Measurements from ENCODE around the gene PPP1R26.
"Not testable (repeated sequence)": the region's sequence is repeated elsewhere in the genome, so short reads cannot be mapped to it uniquely, and the experiment has no call there.

PPP1R26 gene, protein sequence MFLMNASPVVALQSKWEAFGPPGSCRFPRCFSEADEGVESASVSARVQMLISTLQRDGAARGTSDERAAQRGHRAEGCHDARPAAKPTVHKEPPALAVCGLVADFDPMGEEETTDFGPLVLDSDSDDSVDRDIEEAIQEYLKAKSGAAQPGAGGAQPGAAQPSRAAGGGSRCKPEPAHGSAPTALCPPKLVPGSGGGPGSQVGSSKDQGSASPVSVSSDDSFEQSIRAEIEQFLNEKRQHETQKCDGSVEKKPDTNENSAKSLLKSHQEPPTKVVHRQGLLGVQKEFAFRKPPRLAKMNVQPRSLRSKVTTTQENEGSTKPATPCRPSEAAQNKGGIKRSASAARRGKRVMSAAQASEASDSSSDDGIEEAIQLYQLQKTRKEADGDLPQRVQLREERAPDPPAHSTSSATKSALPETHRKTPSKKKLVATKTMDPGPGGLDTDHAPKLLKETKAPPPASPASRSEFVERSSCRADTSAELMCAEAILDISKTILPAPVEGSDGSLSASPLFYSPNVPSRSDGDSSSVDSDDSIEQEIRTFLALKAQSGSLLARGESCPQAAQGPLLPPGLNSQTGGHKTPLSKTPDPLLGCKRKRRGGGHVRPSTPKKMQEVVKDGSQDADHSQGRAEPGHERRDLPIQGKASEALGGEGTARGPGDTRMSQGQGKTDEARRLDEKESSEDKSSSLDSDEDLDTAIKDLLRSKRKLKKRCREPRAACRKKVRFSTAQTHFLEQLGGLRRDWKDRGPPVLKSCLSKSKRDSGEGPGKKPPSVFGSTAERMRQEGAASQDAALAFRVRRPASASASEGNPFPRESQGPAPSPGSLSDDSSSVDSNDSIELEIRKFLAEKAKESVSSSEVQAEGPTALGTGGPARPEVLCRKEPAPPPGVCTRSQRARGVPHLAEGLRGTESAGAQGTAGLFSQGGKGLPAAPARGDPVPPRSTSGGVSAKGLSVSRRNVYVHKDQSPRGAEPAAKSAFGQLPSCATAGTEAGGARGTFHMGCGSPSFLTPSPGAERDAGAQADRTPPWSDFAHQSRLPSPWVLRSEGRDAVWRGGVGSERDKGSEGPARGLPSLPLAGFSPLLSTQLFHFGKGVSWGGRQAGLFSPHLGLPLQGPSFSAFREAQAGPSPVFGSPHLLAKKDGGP (N-terminal part only)

DNA sequence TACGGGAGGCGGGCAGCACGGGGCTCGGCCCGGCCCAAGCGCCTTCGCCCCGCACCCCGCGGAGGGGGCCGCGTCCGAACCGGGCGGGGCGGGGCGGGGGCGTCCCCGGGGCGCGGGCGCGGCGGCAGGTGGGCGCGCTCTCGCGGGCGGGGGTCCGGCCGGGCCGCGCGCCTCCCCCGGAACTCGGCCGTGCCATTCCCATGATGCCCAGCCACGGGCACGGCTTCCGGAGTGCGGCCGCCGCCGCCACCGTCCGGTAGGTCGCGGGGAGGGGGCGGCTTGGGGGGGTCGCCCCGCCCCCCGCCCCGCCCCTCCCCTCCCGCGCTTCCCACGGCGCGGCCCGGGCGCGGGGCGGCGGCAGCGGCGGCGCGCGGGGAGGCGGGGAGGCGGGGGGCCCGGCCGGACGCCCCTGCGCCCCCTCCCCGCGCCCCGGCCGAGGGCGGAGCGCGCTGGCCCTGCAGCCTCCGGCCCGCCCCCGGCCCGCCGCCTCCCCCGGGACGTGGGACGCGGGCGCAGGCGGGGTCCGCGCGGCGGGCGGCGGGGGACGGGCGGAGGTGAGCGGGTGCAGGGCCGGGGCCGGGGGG lies at the start of gene PPP1R26:
TSS of gene PPP1R26 (plus strand) at position 314 of the 584 bp plus-strand sequence. CDS start 4,729 bp downstream, outside the sequence.
- DNase-seq = no peak

DNA sequence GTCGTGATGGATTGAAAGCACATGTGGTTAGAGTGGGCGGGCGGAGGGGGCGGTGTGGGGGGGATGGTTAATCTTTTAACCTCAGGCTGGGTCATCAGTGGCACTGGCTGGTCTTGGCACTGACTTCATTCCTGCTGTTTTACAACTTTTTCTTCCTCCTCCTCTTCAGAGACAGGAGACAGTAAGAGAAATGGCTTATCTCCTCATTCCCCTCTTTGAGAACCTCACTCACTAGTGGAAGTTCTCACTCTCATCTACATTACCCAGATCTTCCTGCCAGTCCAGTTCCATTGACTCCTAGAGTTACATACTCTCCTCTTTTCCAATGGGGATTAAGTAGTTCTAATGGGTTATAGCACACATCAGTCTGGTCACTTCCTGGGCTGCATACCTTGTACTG lies 42.3 kb upstream of the PPP1R26 start:
- no peak for DNase-seq

- not testable (repeated sequence) for DNase-seq
Measured at GRCh38 chr9:135437696-135438095, 41.9 kb upstream of the PPP1R26 start.

DNA sequence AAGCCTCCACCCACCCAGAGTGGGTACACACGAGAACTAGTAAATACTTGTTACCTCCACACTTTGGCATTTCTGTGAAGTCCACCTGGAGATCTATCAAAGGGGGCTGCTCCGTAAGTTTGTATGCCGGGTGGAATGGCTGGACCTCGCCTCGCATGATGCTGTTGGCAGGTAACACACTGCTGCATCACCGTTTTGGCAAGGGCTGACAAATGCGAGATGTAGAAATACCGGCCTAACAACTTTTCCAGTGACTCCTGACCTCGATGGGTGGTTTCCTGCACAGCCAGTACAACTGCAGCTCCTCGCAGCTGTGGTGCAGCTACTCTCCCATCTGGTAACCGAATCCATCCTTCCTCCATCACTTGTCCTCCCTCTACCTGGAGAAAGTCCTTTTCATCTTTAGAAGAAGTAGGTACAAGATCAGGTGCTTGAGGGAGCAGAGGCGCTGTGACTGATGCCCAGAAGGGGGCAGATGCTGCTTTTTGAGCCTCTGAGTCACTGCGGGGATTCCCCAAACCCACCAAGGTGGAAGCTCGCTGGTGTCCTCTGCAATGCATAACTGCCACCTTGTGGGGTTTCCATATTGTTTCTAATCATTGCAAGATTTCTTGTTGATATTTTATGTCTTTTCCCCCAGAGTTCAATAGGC lies 40.9 kb upstream of the PPP1R26 start:
- not testable (repeated sequence) for DNase-seq

- not testable (repeated sequence) for DNase-seq
Measured at GRCh38 chr9:135439514-135439913, 40.1 kb upstream of the PPP1R26 start.

DNA sequence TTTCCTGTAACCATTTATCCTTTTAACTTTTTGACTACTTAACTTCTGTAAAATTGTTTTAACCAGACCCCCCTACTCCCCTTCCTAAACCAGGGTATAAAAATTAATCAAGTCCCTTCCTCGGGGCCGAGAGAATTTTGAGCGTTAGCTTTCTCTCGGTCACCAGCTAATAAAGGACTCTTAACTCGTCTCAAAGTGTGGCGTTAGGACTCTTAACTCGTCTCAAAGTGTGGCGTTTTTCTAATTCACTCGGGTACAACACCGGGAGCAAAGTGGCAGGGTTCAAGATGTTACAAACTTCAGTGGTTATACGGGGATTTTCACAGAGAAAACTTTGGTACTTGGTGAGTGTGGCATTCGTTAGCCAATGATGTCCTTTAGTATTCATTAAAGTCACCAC lies 39.7 kb upstream of the PPP1R26 start:
- no peak for DNase-seq

- no peak for DNase-seq
Measured at GRCh38 chr9:135440620-135441019, 39.0 kb upstream of the PPP1R26 start.

DNA sequence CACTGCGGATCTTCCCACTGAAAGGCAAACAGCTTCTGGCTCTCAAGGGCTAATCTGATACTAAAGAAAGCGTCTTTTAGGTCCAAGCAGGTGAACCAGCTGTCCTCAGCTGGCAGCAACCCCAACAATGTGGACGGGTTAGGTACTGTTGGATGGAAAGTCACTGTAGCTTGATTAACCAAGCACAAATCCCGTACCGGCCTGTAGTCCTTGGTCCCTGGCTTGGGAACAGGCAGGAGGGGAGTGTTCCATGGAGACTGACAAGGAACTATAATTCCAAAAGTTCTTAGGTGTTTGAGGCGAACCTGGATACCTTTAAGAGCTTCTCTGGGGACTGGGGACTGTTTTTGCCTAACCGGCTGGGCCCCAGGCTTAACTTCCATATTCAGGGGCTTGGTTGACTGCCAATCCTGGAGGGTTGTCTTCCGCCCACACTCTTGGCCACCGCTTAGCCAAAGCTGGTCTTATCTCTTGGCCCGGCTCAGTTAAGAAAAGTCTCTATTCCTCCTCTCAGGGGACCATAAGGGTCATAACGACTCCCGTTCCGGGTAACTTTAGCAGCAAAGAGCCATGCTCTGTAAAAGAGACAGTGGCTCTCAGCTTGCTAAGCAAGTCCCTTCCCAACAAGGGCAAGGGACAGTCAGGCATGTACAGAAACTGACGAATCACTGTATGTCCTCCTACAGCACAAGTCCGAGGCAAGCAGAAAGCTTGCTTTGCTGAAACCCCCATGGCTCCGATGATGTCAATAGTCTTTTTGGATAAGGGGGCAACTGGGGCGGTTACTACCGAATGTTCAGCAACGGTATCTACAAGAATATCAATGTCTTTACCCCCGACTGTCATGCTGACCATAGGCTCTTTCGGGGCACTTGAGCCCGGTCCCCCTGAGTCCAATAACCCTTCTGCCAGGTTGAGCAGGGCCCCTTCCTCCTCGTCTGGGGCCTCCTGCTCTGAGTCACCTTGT lies 38.2 kb upstream of the PPP1R26 start:
- not testable (repeated sequence) for DNase-seq

DNA sequence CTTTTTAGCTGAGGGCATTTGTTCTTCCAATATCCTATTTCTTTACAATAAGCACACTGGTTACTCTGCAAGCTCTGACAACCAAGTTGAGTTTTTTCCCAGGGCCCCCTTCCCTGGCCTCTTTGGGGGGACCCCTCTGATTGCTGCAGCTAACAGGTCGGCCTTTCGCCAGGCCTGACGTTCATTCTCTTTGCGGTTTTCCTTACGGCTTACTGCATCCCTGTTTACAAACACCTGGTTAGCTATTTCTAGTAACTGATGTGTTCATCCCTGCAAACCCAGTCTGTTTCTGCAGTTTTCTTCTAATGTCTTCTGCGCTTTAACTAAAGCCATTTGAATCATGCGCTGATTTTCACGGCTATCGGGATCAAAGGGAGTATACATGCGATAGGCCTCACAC lies 37.5 kb upstream of the PPP1R26 start:
- no peak for DNase-seq

GRCh38 chr9:135443797-135444425 lies 35.7 kb upstream of the PPP1R26 start:
- DNase-seq = no peak

DNA sequence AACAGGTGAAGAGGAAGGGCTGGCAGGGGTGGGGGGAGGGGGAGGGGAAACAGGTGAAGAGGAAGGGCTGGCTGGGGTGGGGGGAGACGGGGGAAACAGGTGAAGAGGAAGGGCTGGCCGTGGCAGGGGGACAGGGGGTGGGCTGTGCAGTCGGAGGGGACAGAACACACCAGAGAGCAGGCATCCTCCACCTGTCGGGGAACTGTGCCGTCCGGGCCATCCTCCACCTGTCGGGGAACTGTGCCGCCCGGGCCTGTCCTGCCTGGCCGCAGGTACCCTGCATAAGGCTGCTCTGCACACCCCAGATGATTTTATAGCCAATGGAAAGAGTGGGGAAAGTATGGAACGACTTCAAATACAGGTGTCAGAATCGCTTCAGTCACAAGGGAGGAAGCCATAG lies 32.5 kb upstream of the PPP1R26 start:
- no peak for DNase-seq

GRCh38 chr9:135448663-135449100 lies 30.9 kb upstream of the PPP1R26 start:
- DNase-seq = no peak

DNA sequence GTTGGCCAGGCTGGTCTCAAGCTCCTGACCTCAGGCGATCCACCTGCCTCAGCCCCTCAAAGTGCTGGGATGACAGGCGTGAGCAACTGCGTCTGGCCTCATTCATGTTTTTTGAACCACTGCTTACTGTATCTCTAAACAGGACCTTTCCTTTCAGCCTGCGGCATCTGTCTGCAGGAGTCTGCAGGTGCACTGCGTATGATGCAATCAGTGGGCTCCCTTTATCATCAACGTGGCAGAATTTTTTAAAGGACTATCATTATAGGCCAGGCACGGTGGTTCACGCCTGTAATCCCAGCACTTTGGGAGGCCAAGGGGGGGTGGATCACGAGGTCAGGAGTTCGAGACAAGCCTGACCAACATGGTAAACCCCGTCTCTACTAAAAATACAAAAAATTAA lies 30.1 kb upstream of the PPP1R26 start:
- DNase-seq = not testable (repeated sequence)

DNA sequence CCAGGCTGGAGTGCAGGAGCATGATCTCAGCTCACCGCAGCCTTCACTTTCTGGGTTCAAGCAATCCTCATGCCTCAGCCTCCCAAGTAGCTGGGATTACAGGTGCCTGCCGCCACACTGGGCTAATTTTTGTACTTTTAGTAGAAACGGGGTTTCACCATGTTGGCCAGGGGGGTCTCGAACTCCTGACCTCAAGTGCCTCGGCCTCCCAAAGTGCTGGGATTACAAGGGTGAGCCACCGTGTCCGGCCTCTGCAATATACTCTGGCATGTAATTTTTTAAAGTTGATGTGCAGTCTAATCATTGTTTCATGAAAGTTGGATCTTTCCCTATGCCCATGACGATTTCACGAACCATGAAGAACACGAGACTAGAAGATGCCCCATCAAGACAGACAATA lies 28.6 kb upstream of the PPP1R26 start:
- no peak for DNase-seq

GRCh38 chr9:135451909-135452308 lies 27.7 kb upstream of the PPP1R26 start:
- DNase-seq = not testable (repeated sequence)

- no peak for DNase-seq
Measured at GRCh38 chr9:135454737-135455136, 24.8 kb upstream of the PPP1R26 start.

GRCh38 chr9:135455401-135456030 lies 24.1 kb upstream of the PPP1R26 start:
- DNase-seq = no peak

GRCh38 chr9:135456436-135457104 lies 23.0 kb upstream of the PPP1R26 start:
- no peak for DNase-seq

DNA sequence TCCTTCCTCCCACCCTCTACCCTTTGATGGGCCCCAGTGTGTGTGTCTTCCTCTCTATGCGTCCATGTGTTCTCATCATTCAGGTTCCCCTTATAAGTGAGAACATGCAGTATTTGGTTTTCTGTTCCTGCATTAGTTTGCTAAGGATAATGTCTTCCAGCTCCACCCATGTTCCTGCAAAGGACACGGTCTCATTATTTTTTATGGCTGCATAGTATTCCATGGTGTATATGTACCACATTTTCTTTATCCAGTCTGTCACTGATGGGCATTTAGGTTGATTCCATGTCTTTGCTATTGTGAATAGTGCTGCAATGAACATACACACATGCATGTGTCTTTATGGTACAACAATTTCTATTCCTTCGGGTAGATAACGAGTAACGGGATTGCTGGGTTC lies 21.1 kb upstream of the PPP1R26 start:
- DNase-seq = not testable (repeated sequence)

All from left hindlimb (tissue), 1 donor.